H1 (cell line): ENCODE data around the gene RRN3. TPM values are rescaled to one million over a fixed set of nuclear protein-coding genes. Genes with fewer than 3 reads are reported as not detected.
"Not testable (repeated sequence)": the region's sequence is repeated elsewhere in the genome, so short reads cannot be mapped to it uniquely, and the experiment has no call there.

ENCODE experiments used
- CTCF ChIA-PET: fragments of 300-600 bp; sonication (Branson Sonifier 250); formaldehyde crosslinking; loops from one replicate; lab custom pipeline; 2021; ENCODE audit not compliant: partially characterized antibody; lab: Charles Lee
- POLR2A ChIA-PET: fragments of 300-600 bp; sonication (Branson Sonifier 250); formaldehyde crosslinking; loops from one replicate; lab custom pipeline; 2021; ENCODE audit warnings: inconsistent platforms; ENCODE audit not compliant: partially characterized antibody; lab: Charles Lee
- DNase-seq, 2 experiments: peaks; one replicate each; pipeline versions ENCODE4 v3.0.0 to v3.0.0-alpha.2; 2010 to 2022; ENCODE audit warnings: low spot score in 2 of 2, low read depth in 1 of 2, mixed read lengths in 1 of 2
- FAIRE-seq: peaks from 2 replicates; lab custom pipeline; 2011; peaks lifted over from hg19 to GRCh38; lab: Jason Lieb, UNC
- H2AFZ ChIP-seq: 2 replicates; pipeline ENCODE4 v1.8.1; 2012; ENCODE audit warnings: low read length, inconsistent platforms
- H2AK5ac ChIP-seq: 2 replicates; pipeline ENCODE4 v1.6.1; 2013; ENCODE audit warnings: low read depth, low read length
- H2BK120ac ChIP-seq: replicated peaks from 2 replicates; pipeline ENCODE3; 2013; ENCODE audit warnings: low read depth, low read length, inconsistent platforms
- H2BK12ac ChIP-seq: 2 replicates; pipeline ENCODE4 v1.6.1; 2013; ENCODE audit warnings: low read depth, low read length
- H2BK15ac ChIP-seq: 2 replicates; pipeline ENCODE4 v1.6.1; 2013; ENCODE audit warnings: low read length
- H2BK20ac ChIP-seq: 2 replicates; pipeline ENCODE4 v1.6.1; 2013; ENCODE audit warnings: low read length
- H2BK5ac ChIP-seq: 2 replicates; pipeline ENCODE4 v1.6.1; 2013; ENCODE audit warnings: low read depth, low read length
- H3K14ac ChIP-seq: 2 replicates; pipeline ENCODE4 v1.6.1; 2013; ENCODE audit warnings: inconsistent platforms; ENCODE audit not compliant: insufficient read length
- H3K18ac ChIP-seq: 2 replicates; pipeline ENCODE4 v1.6.1; 2013; ENCODE audit warnings: low read length; ENCODE audit errors: extremely low read depth
- H3K23ac ChIP-seq: 2 replicates; pipeline ENCODE4 v1.6.1; 2013; ENCODE audit warnings: inconsistent platforms; ENCODE audit not compliant: insufficient read length
- H3K23me2 ChIP-seq: 2 replicates; pipeline ENCODE4 v1.6.1; 2013; ENCODE audit warnings: low read depth, low read length
- H3K27ac ChIP-seq: 2 replicates; pipeline ENCODE4 v1.6.1; 2011; ENCODE audit warnings: low read depth, low read length, inconsistent platforms
- H3K27me3 ChIP-seq, 4 experiments: replicated peaks in 1 of 4; 1 replicate in 1 of 4; 2 replicates in 3 of 4; pipeline versions ENCODE4 v1.6.1 to v1.8.1; 2011 to 2013; ENCODE audit warnings: low read length in 3 of 4, mild to moderate bottlenecking in 3 of 4, inconsistent platforms in 2 of 4, mixed read lengths in 2 of 4, moderate library complexity in 1 of 4; ENCODE audit not compliant: control insufficient read depth in 3 of 4, insufficient read depth in 3 of 4; ENCODE audit errors: extremely low read depth in 1 of 4
- H3K36me3 ChIP-seq, 4 experiments: 2 replicates each; pipeline versions ENCODE4 v1.6.1 to v1.8.1; 2011 to 2013; ENCODE audit warnings: mild to moderate bottlenecking in 4 of 4, low read length in 3 of 4, moderate library complexity in 2 of 4, control low read depth in 1 of 4, inconsistent platforms in 1 of 4; ENCODE audit not compliant: insufficient read depth in 4 of 4, control insufficient read depth in 2 of 4
- H3K4ac ChIP-seq: replicated peaks from 2 replicates; pipeline ENCODE3; 2013; ENCODE audit warnings: low read length, low read depth, mixed read lengths, inconsistent platforms; ENCODE audit not compliant: insufficient read length
- H3K4me1 ChIP-seq, 4 experiments: replicated peaks in 1 of 4; 1 replicate in 1 of 4; 2 replicates in 3 of 4; pipeline versions ENCODE4 v1.6.1 to v1.8.1; 2011 to 2013; ENCODE audit warnings: low read length in 3 of 4, inconsistent platforms in 2 of 4, mixed read lengths in 1 of 4; ENCODE audit not compliant: insufficient read depth in 4 of 4, control insufficient read depth in 3 of 4
- H3K4me2 ChIP-seq, 2 experiments: 2 replicates each; pipeline versions ENCODE4 v1.6.1 to v1.8.1; 2011 to 2013; ENCODE audit warnings: low read depth in 2 of 2, low read length in 2 of 2, control low read depth in 1 of 2, inconsistent platforms in 1 of 2, mild to moderate bottlenecking in 1 of 2; ENCODE audit not compliant: insufficient read depth in 1 of 2
- H3K4me3 ChIP-seq, 4 experiments: fragments of 200-600, 300-600 bp in 1 of 4; sonication (generic), shearing (Covaris generic), sonication (Bioruptor Twin) in 1 of 4; 2 replicates each; pipeline versions ENCODE4 v1.5.1 to v1.8.1; 2011 to 2016; ENCODE audit warnings: low read length in 4 of 4, low read depth in 3 of 4, control low read depth in 2 of 4, inconsistent platforms in 2 of 4, mild to moderate bottlenecking in 2 of 4, mixed read lengths in 1 of 4, moderate library complexity in 1 of 4; ENCODE audit not compliant: insufficient read depth in 2 of 4; ENCODE audit errors: extremely low read depth in 1 of 4
- H3K56ac ChIP-seq: replicated peaks from 2 replicates; pipeline ENCODE3; 2013; ENCODE audit warnings: low read depth, mild to moderate bottlenecking, mixed read lengths, low read length, inconsistent platforms; ENCODE audit not compliant: insufficient read length
- H3K79me1 ChIP-seq: 2 replicates; pipeline ENCODE4 v1.6.1; 2013; ENCODE audit warnings: low read depth, low read length, control low read depth
- H3K79me2 ChIP-seq, 2 experiments: 2 replicates each; pipeline versions ENCODE4 v1.6.1 to v1.8.1; 2012 to 2013; ENCODE audit warnings: low read length in 2 of 2, mild to moderate bottlenecking in 2 of 2, inconsistent platforms in 1 of 2; ENCODE audit not compliant: insufficient read depth in 2 of 2, control insufficient read depth in 1 of 2
- H3K9ac ChIP-seq, 4 experiments: replicated peaks in 1 of 4; 1 replicate in 1 of 4; 2 replicates in 3 of 4; pipeline versions ENCODE4 v1.6.1 to v1.8.1; 2011 to 2013; ENCODE audit warnings: low read depth in 3 of 4, low read length in 3 of 4, control low read depth in 2 of 4, mild to moderate bottlenecking in 2 of 4, moderate library complexity in 2 of 4, inconsistent platforms in 1 of 4; ENCODE audit errors: extremely low read depth in 1 of 4
- H3K9me3 ChIP-seq, 2 experiments: 2 replicates each; pipeline versions ENCODE4 v1.6.1 to v1.8.1; 2012 to 2013; ENCODE audit warnings: mild to moderate bottlenecking in 2 of 2, moderate library complexity in 2 of 2, control low read depth in 1 of 2, inconsistent platforms in 1 of 2, low read depth in 1 of 2, low read length in 1 of 2, mixed read lengths in 1 of 2; ENCODE audit not compliant: insufficient read depth in 2 of 2
- H4K20me1 ChIP-seq, 2 experiments: replicated peaks in 1 of 2; 2 replicates each; pipeline versions ENCODE3 to v1.8.1; 2011 to 2013; ENCODE audit warnings: inconsistent platforms in 2 of 2, low read length in 2 of 2, mild to moderate bottlenecking in 1 of 2; ENCODE audit not compliant: insufficient read depth in 2 of 2, control insufficient read depth in 1 of 2
- H4K5ac ChIP-seq: 2 replicates; pipeline ENCODE4 v1.6.1; 2013; ENCODE audit warnings: low read length, low read depth, mixed read lengths, inconsistent platforms; ENCODE audit not compliant: insufficient read length
- H4K8ac ChIP-seq: 2 replicates; pipeline ENCODE4 v1.8.0; 2013; ENCODE audit warnings: mild to moderate bottlenecking, moderate library complexity, low read length, inconsistent platforms; ENCODE audit not compliant: insufficient read depth; ENCODE audit errors: extremely low read depth
- H4K91ac ChIP-seq: replicated peaks from 2 replicates; pipeline ENCODE3; 2013; ENCODE audit warnings: low read length, mixed read lengths, inconsistent platforms; ENCODE audit not compliant: insufficient read length
- CHD2 ChIP-seq: IDR thresholded peaks from 2 replicates; pipeline ENCODE4 v1.6.1; 2012; ENCODE audit warnings: low read length, improper control_type of control experiment
- CREB1 ChIP-seq: IDR thresholded peaks from 2 replicates; pipeline ENCODE4 v1.6.1; 2012; ENCODE audit warnings: inconsistent platforms
- E2F6 ChIP-seq: IDR thresholded peaks from 2 replicates; pipeline ENCODE4 v1.6.1; 2012; ENCODE audit warnings: inconsistent platforms
- MAX ChIP-seq: IDR thresholded peaks from 2 replicates; pipeline ENCODE4 v1.6.1; 2012; ENCODE audit warnings: inconsistent platforms
- POLR2AphosphoS5 ChIP-seq: IDR thresholded peaks from 2 replicates; pipeline ENCODE4 v1.6.1; 2011; ENCODE audit warnings: low read depth, low read length
- RBBP5 ChIP-seq: IDR thresholded peaks from 2 replicates; pipeline ENCODE4 v1.7.1; 2012; ENCODE audit warnings: low read depth, mild to moderate bottlenecking, inconsistent platforms, low read length, moderate library complexity, borderline replicate concordance
- TAF1 ChIP-seq: IDR thresholded peaks from 2 replicates; pipeline ENCODE4 v1.6.1; 2011; ENCODE audit warnings: mild to moderate bottlenecking, low read depth, low read length
- TBP ChIP-seq: IDR thresholded peaks from 2 replicates; pipeline ENCODE4 v1.6.1; 2011; ENCODE audit warnings: low read depth, low read length, improper control_type of control experiment
- WGBS, 2 experiments: shearing (Covaris generic) in 1 of 2; methylation state at CpG; one replicate each; pipeline versions ENCODE4 v1.1.6 to v1.1.7; 2013 to 2015; ENCODE audit warnings: low lambda C conversion rate in 2 of 2, mixed read lengths in 2 of 2, inconsistent platforms in 1 of 2, low coverage in 1 of 2, missing lambda C conversion rate in 1 of 2; ENCODE audit not compliant: insufficient replicate concordance in 2 of 2, insufficient coverage in 1 of 2, insufficient read length in 1 of 2; ENCODE audit errors: extremely low coverage in 1 of 2, missing lambda C conversion rate in 1 of 2; 5-methylcytosine and 5-hydroxymethylcytosine counted together
- long read RNA-seq, 2 experiments: library from RNA in 1 of 2; library from capped mRNA in 1 of 2; stranded (forward); transcript quantifications; one replicate each; pipeline ENCODE4 v2.0.0, GENCODE V29; 2021; ENCODE audit warnings: inconsistent platforms in 1 of 2
- polyA minus RNA-seq, 3 experiments: library from RNA; depleted of rRNA, polyadenylated mRNA; stranded (reverse); fragments of >200 nt; gene quantifications; 1 replicate in 2 of 3; 2 replicates in 1 of 3; pipeline ENCODE4 v1.2.3, GENCODE V29; 2011
- polyA plus RNA-seq, 7 experiments: library from polyadenylated mRNA; depleted of rRNA in 3 of 7; stranded (reverse) in 5 of 7; unstranded in 2 of 7; fragments of >200 nt in 5 of 7; fragments of 200-250 nt in 2 of 7; gene quantifications; 1 replicate in 5 of 7; 2 replicates in 1 of 7; 4 replicates in 1 of 7; pipeline versions ENCODE4 v1.2.1 to v1.2.3, GENCODE V29; 2011 to 2013; ENCODE audit warnings: missing spikeins in 2 of 7, mixed read lengths in 2 of 7
- total RNA-seq: library from RNA; stranded (reverse); fragmentation: NEBNext Ultra II Directional; extraction: Animal tissue kit (Norgen Biotek cat#: 25700); gene quantifications from 2 replicates; pipeline ENCODE4 v1.2.1, GENCODE V29; 2021

Gene RRN3
- total RNA-seq = 26.0 and 26.1 TPM in 2 replicates
- 10.0 and 15.1 TPM in 2 replicates for polyA plus RNA-seq (2011; rRNA removed)
- polyA plus RNA-seq (2011; cell fraction: cytosol; rRNA removed) = 17.5 TPM
- polyA plus RNA-seq (2011; cell fraction: nucleus; rRNA removed) = 14.9 TPM
- polyA plus RNA-seq (2012, experiment 1 of 2) = 18.4 to 25.3 TPM (median 20.4 TPM) in 4 replicates
- polyA plus RNA-seq (2012, experiment 2 of 2) = 1.7 TPM
- polyA plus RNA-seq (2013, experiment 1 of 2) = 12.6 TPM
- 12.8 TPM for polyA plus RNA-seq (2013, experiment 2 of 2)
- polyA minus RNA-seq (2011; rRNA and poly(A)+ RNA removed) = 34.0 and 41.1 TPM in 2 replicates
- 19.2 TPM for polyA minus RNA-seq (2011; cell fraction: cytosol; rRNA and poly(A)+ RNA removed)
- polyA minus RNA-seq (2011; cell fraction: nucleus; rRNA and poly(A)+ RNA removed) = 17.5 TPM
- long read RNA-seq, experiment 1, partial matches to known transcripts = 4 of 21 reads
- long read RNA-seq, experiment 1, other reads (novel, unspliced or antisense) = 17 of 21 reads
- long read RNA-seq, experiment 2, transcript RRN3-201 (18 exons, 3,762 nt) = major isoform, 8 of 14 reads
- long read RNA-seq, experiment 2, partial matches to known transcripts = 1 of 14 reads
- long read RNA-seq, experiment 2, other reads (novel, unspliced or antisense) = 5 of 14 reads

GRCh38 chr16:15093955-15094827 lies at the start of gene RRN3:
TSS of gene RRN3 (minus strand) at chr16:15094272. CDS start at chr16:15094233, 39 bp downstream.
- Histone ChIP-seq H3K18ac (peak within 1 kb of the TSS; percentile 93), H3K36me3 (peaks cover 0 to 14% (median 5%) of the 10 kb centered on the region in 4 experiments; a peak in 3 of 8 replicates), H4K5ac (peak within 1 kb of the TSS; percentile 94), H3K79me2 (peaks cover 4 to 15% of the 10 kb centered on the region in 2 experiments; a peak in 2 of 4 replicates), H3K4me2 (peak within 1 kb of the TSS; percentile 63 to 75), H4K8ac (peak within 1 kb of the TSS; percentile 93), H3K27ac (peak within 1 kb of the TSS; percentile 88), H2AK5ac (peak within 1 kb of the TSS; percentile 47; the same call in 1 of the 2 replicates), H2BK12ac (0 out of 2 replicates have a peak within 1 kb of the TSS, but pooled peaks have one; percentile 6), H2BK5ac (peak within 1 kb of the TSS; percentile 91), H3K4me3 (peak within 1 kb of the TSS; percentile 75 to 98 (median 80)), H3K9ac (peak within 1 kb of the TSS; percentile 75 to 100 (median 92)), H2AFZ (peak within 1 kb of the TSS; percentile 86)
- not testable (repeated sequence) for H3K14ac ChIP-seq, H2BK15ac ChIP-seq, H3K27me3 ChIP-seq, H3K23me2 ChIP-seq, H2BK20ac ChIP-seq, H3K23ac ChIP-seq, H3K56ac ChIP-seq, FAIRE-seq, H3K4ac ChIP-seq, H3K4me1 ChIP-seq, H4K91ac ChIP-seq, H3K79me1 ChIP-seq, H3K9me3 ChIP-seq, H2BK120ac ChIP-seq, H4K20me1 ChIP-seq
- POLR2A ChIA-PET = interaction anchor here (0.7 to 2.5 kb wide), 11 partner anchors 10 to 462 kb away, joined by 3 to 11 read pairs (median 4); partner anchors contain the start of genes BFAR and NTAN1
- CTCF ChIA-PET = interaction anchor here (0.6 kb wide), 1 partner anchor 53 kb away, joined by 3 read pairs; no protein-coding TSS in a partner anchor
- 8% methylated on average over 52 of the region's 56 CpGs; no CpG with 5 or more reads in 1 of the 2 experiments for WGBS, 2 experiments
- DNase-seq = peak; percentile 75 to 91
- TF ChIP-seq TAF1 (peak; percentile 91), CHD2 (0 out of 2 replicates have a peak, but pooled peaks have one; percentile 52), RBBP5 (peak; percentile 63; the same call in 1 of the 2 replicates), MAX (peak; percentile 80), E2F6 (peak; percentile 45), POLR2AphosphoS5 (peak; percentile 87), TBP (peak; percentile 91), CREB1 (peak; percentile 65)
